ENCODE data around the gene BTBD17.

BTBD17 gene

GRCh38 chr17:74404789-74405188, 43.1 kb upstream of the BTBD17 start:
- no peak for TF ChIP-seq EGR1 (IDR thresholded peaks at IDR 0.05)
- TF ChIP-seq CEBPB (IDR thresholded peaks at IDR 0.05), result no peak
- no peak for TF ChIP-seq REST (IDR thresholded peaks at IDR 0.05; ENCODE audit: low read depth)
- no peak for TF ChIP-seq RAD21 (IDR thresholded peaks at IDR 0.05; ENCODE audit: low read depth)
- TF ChIP-seq TAF1 (IDR thresholded peaks at IDR 0.05; ENCODE audit: low read depth), result no peak
- no peak for TF ChIP-seq FOXM1 (IDR thresholded peaks at IDR 0.05; ENCODE audit: borderline replicate concordance, low read depth)
- TF ChIP-seq NFIC (IDR thresholded peaks at IDR 0.05), result no peak
- no peak for TF ChIP-seq EP300 (IDR thresholded peaks at IDR 0.05; ENCODE audit: borderline replicate concordance)
- no peak for TF ChIP-seq TEAD4 (IDR thresholded peaks at IDR 0.05)

- TF ChIP-seq MAX (IDR thresholded peaks at IDR 0.05) (no peak), YY1 (IDR thresholded peaks at IDR 0.05; ENCODE audit: low read depth) (no peak), EGR1 (IDR thresholded peaks at IDR 0.05) (no peak), REST (IDR thresholded peaks at IDR 0.05; ENCODE audit: low read depth) (no peak), USF1 (IDR thresholded peaks at IDR 0.05) (no peak), TAF1 (IDR thresholded peaks at IDR 0.05; ENCODE audit: low read depth) (no peak), ZBTB7A (IDR thresholded peaks at IDR 0.05; ENCODE audit: low read depth) (no peak), EP300 (IDR thresholded peaks at IDR 0.05; ENCODE audit: borderline replicate concordance) (no peak), TCF12 (IDR thresholded peaks at IDR 0.05; ENCODE audit: low read depth) (no peak), CREB1 (IDR thresholded peaks at IDR 0.05; ENCODE audit: low read depth) (no peak), FOXM1 (IDR thresholded peaks at IDR 0.05; ENCODE audit: borderline replicate concordance, low read depth) (no peak), CEBPB (IDR thresholded peaks at IDR 0.05) (no peak), TEAD4 (IDR thresholded peaks at IDR 0.05) (no peak), RAD21 (IDR thresholded peaks at IDR 0.05; ENCODE audit: low read depth) (no peak), NFIC (IDR thresholded peaks at IDR 0.05) (no peak)
These were observed 42.5 kb upstream of the BTBD17 start for GRCh38 chr17:74404218-74404617.

GRCh38 chr17:74403512-74404137, 42.0 kb upstream of the BTBD17 start:
- no peak for TF ChIP-seq TCF12 (IDR thresholded peaks at IDR 0.05; ENCODE audit: low read depth)
- no peak for TF ChIP-seq ZBTB7A (IDR thresholded peaks at IDR 0.05; ENCODE audit: low read depth)
- no peak for TF ChIP-seq YY1 (IDR thresholded peaks at IDR 0.05; ENCODE audit: low read depth)
- no peak for TF ChIP-seq CEBPB (IDR thresholded peaks at IDR 0.05)
- TF ChIP-seq TEAD4 (IDR thresholded peaks at IDR 0.05), result no peak
- no peak for TF ChIP-seq CREB1 (IDR thresholded peaks at IDR 0.05; ENCODE audit: low read depth)

GRCh38 chr17:74402048-74402447, 40.4 kb upstream of the BTBD17 start:
- no peak for TF ChIP-seq TAF1 (IDR thresholded peaks at IDR 0.05; ENCODE audit: low read depth)
- no peak for TF ChIP-seq CEBPB (IDR thresholded peaks at IDR 0.05)
- no peak for TF ChIP-seq YY1 (IDR thresholded peaks at IDR 0.05; ENCODE audit: low read depth)
- TF ChIP-seq ZBTB7A (IDR thresholded peaks at IDR 0.05; ENCODE audit: low read depth), result no peak
- TF ChIP-seq TCF12 (IDR thresholded peaks at IDR 0.05; ENCODE audit: low read depth), result no peak
- no peak for TF ChIP-seq CREB1 (IDR thresholded peaks at IDR 0.05; ENCODE audit: low read depth)
- TF ChIP-seq NFIC (IDR thresholded peaks at IDR 0.05), result no peak
- TF ChIP-seq EP300 (IDR thresholded peaks at IDR 0.05; ENCODE audit: borderline replicate concordance), result no peak
- TF ChIP-seq FOXM1 (IDR thresholded peaks at IDR 0.05; ENCODE audit: borderline replicate concordance, low read depth), result no peak

GRCh38 chr17:74396567-74396966, 34.9 kb upstream of the BTBD17 start:
- TF ChIP-seq FOXM1 (IDR thresholded peaks at IDR 0.05; ENCODE audit: borderline replicate concordance, low read depth) (no peak), CREB1 (IDR thresholded peaks at IDR 0.05; ENCODE audit: low read depth) (no peak), RAD21 (IDR thresholded peaks at IDR 0.05; ENCODE audit: low read depth) (no peak), TCF12 (IDR thresholded peaks at IDR 0.05; ENCODE audit: low read depth) (no peak), USF1 (IDR thresholded peaks at IDR 0.05) (no peak), YY1 (IDR thresholded peaks at IDR 0.05; ENCODE audit: low read depth) (no peak), ZBTB7A (IDR thresholded peaks at IDR 0.05; ENCODE audit: low read depth) (no peak), TAF1 (IDR thresholded peaks at IDR 0.05; ENCODE audit: low read depth) (no peak), EP300 (IDR thresholded peaks at IDR 0.05; ENCODE audit: borderline replicate concordance) (no peak), REST (IDR thresholded peaks at IDR 0.05; ENCODE audit: low read depth) (no peak), NFIC (IDR thresholded peaks at IDR 0.05) (no peak), TEAD4 (IDR thresholded peaks at IDR 0.05) (no peak), EGR1 (IDR thresholded peaks at IDR 0.05) (no peak), CEBPB (IDR thresholded peaks at IDR 0.05) (no peak)

Measured in Ishikawa (cell line).